GM20000 (cell line): ENCODE measurements around the gene PIM2.

ENCODE experiments used
- DNase-seq: peaks from one replicate; pipeline ENCODE4 v3.0.0; 2012; ENCODE audit warnings: low spot score
- TF ChIP-seq, protein P1 (sequence below): IDR thresholded peaks from 2 replicates; pipeline ENCODE4 v1.5.1; 2012; ENCODE audit warnings: mild to moderate bottlenecking, control low read depth; ENCODE audit errors: extremely low read depth, missing control alignments

The PIM2 gene

DNA sequence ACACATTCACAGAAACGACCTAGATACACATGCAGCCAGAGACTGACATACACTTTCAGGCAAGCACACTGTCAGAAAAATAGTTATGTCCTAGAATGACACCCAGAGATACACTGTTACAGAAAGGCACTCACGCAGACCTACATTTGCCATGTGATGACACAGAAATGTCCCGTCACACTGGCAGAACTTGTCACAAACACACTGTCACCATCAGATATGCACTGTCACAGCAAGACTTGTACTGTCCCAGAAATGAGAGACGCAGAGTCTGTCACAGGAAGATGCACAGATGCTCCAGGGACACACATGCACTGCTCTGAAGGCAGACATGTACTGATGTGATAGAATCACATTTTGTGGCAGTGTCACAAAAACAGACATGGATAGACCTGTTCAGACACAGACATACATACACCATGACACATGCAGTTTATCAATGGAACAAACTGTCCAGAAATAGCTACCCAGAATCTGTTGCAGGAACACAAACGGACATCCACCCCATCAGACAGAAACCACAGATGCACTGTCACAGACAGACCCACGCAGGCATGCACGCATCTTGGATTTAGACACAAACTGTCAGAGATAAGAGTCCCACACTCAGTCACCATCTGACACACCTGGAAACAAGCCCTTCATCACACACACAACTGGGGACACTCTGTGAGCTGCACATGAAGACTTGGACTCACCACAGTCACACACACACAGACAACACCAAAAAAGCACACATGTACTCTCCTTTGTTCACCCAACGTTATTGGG lies 1.3 kb upstream of the PIM2 start:
- no peak for DNase-seq
- TF ChIP-seq, protein P1, sequence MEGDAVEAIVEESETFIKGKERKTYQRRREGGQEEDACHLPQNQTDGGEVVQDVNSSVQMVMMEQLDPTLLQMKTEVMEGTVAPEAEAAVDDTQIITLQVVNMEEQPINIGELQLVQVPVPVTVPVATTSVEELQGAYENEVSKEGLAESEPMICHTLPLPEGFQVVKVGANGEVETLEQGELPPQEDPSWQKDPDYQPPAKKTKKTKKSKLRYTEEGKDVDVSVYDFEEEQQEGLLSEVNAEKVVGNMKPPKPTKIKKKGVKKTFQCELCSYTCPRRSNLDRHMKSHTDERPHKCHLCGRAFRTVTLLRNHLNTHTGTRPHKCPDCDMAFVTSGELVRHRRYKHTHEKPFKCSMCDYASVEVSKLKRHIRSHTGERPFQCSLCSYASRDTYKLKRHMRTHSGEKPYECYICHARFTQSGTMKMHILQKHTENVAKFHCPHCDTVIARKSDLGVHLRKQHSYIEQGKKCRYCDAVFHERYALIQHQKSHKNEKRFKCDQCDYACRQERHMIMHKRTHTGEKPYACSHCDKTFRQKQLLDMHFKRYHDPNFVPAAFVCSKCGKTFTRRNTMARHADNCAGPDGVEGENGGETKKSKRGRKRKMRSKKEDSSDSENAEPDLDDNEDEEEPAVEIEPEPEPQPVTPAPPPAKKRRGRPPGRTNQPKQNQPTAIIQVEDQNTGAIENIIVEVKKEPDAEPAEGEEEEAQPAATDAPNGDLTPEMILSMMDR = no peak

DNA sequence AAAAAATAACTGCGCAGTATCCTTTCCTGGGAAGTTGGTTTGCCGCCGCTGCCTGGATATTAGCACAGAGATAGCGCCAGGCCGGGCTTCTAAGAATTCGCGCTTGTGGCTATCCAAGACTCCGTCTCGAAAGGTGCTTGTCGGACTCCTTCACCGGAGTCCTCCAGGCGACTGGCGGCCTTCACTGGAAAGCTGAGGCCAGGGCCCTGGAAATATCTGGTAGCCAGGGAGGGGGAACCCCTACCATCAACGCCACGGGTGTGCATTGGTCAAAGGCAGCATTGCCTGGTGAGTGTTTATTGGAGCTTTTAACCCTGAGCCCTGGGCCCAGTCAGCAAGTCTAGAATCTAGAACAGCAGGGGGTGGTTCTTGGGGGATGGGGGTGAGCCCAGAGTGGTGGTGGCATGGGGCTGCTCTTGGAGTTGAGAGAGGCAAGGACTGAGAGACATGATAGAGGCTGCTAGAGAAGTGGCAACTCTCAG lies 577 bp upstream of the PIM2 start:
- TF ChIP-seq, protein P1 = no peak
- no peak for DNase-seq

- no peak for DNase-seq
- TF ChIP-seq, protein P1 = no peak
These were observed 552 bp downstream of the PIM2 start for GRCh38 chrX:48918301-48918642.

- DNase-seq = peak; percentile 79
- TF ChIP-seq, protein P1 = peak; percentile 40
These were observed 1.5 kb downstream of the PIM2 start for GRCh38 chrX:48917139-48918001.

GRCh38 chrX:48914593-48915493 lies 4.0 kb downstream of the PIM2 start:
- DNase-seq = no peak

GRCh38 chrX:48913605-48914366 lies 5.0 kb downstream of the PIM2 start:
- DNase-seq = no peak
- TF ChIP-seq, protein P1 = no peak

More at GRCh38 chrX:48914593-48915493, 4.0 kb downstream of the PIM2 start:
- TF ChIP-seq, protein P1 = no peak
